ENCODE results near the gene COL3A1.

Gene COL3A1

DNA sequence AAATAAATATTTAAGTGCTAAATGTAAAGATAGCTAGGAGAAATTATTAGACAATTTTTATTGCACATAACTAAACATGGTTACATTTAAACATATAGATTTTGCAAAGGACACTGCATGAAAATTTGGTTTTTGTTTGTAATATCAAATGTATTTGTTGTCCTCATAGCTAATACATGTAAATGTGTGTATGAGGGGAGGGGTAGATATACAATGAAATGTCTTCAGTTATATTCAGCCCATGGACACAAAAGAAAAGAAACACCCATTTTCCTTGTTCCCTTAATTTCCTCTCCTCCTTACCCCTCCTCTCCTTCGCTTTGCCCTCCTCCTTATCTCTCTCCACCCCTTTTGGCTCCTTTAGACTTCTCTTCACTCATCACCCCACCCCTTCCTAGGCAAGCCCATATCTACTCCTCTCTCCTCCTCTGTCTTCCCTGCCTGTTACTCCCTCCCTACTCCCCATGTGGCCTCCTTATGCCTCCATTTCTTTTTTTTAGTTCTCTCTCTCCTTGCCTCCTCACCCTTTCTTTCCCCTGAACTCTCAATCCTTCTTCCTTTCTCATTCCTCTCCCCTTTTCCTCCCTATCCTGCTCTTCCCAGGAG lies 1.4 kb downstream of the COL3A1 start:
- in situ Hi-C loops (cut with HindIII; ENCODE audit: low sequenced_read_pairs): no loop called here

- in situ Hi-C loops (cut with HindIII; ENCODE audit: low sequenced_read_pairs): no loop called here
Observed at GRCh38 chr2:188976545-188977268, 2.5 kb downstream of the COL3A1 start.

- in situ Hi-C loops (cut with HindIII; ENCODE audit: low sequenced_read_pairs): no loop called here
Observed at GRCh38 chr2:188977317-188977716, 3.1 kb downstream of the COL3A1 start.

GRCh38 chr2:188978291-188979081 lies 4.3 kb downstream of the COL3A1 start:
- in situ Hi-C loops (cut with HindIII; ENCODE audit: low sequenced_read_pairs): no loop called here

- in situ Hi-C loops (cut with HindIII; ENCODE audit: low sequenced_read_pairs): no loop called here
Observed at GRCh38 chr2:188979187-188980114, 5.3 kb downstream of the COL3A1 start.

DNA sequence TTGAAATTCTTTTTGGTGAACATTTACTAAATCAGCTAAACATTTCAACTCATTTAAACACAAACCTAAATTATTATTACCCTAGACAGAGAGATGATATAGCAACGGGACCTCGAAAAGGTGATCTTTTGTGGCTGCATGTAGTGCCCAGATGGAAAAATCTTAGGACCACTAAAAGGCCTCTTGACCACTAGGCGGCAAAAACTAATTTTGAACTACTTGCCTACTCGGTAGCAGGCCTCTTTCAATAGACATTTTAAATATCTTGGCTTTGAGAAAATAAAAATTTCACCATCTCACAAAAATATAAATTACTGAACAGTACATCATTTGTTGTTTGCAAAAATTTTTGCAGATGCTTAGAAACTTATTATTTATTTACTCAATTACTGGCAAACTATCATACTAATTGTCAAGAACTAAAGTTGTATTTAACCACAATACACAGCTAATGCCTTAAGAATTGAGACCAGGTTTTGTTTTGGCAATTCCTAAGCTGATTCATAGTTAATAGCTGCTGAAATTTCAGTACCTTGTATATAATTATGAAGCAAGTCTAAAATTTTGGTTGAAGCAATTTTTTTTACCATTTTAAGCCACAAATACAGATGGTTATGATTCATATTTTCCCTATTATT lies 9.4 kb downstream of the COL3A1 start:
- in situ Hi-C loops (cut with HindIII; ENCODE audit: low sequenced_read_pairs): no loop called here

GRCh38 chr2:188984065-188984491 lies 9.9 kb downstream of the COL3A1 start:
- in situ Hi-C loops (cut with HindIII; ENCODE audit: low sequenced_read_pairs): no loop called here

DNA sequence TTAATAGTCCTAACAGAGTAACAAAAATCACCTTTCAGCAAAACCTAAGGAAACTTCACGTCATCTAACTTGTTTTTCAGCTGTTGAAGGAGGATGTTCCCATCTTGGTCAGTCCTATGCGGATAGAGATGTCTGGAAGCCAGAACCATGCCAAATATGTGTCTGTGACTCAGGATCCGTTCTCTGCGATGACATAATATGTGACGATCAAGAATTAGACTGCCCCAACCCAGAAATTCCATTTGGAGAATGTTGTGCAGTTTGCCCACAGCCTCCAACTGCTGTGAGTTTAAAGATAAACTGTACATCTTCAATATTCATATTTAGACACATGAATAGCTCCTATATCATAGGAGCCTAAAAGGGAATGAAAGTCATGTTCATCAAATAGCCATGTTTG lies 10.5 kb downstream of the COL3A1 start:
- in situ Hi-C loops (cut with HindIII; ENCODE audit: low sequenced_read_pairs): no loop called here

DNA sequence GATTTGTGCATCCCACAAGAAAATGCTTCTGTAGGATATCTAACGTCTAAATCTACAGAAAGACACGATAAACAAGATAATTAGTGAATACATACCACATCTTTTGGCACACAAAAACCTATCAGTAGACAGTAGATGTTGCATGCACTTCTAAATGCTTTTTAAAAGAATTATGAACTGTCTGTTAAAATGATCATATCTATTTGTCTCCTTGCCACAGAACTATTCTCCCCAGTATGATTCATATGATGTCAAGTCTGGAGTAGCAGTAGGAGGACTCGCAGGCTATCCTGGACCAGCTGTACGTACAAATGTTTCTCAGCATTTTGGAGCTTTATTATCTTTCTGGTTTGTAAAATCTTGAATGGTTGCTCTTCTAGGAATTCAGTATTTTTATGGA lies 12.7 kb downstream of the COL3A1 start:
- in situ Hi-C loops (cut with HindIII; ENCODE audit: low sequenced_read_pairs): no loop called here

- in situ Hi-C loops (cut with HindIII; ENCODE audit: low sequenced_read_pairs): no loop called here
Observed at GRCh38 chr2:188993247-188993646, 19.1 kb downstream of the COL3A1 start.

- in situ Hi-C loops (cut with HindIII; ENCODE audit: low sequenced_read_pairs): no loop called here
Observed at GRCh38 chr2:188997263-188997662, 23.1 kb downstream of the COL3A1 start.

DNA sequence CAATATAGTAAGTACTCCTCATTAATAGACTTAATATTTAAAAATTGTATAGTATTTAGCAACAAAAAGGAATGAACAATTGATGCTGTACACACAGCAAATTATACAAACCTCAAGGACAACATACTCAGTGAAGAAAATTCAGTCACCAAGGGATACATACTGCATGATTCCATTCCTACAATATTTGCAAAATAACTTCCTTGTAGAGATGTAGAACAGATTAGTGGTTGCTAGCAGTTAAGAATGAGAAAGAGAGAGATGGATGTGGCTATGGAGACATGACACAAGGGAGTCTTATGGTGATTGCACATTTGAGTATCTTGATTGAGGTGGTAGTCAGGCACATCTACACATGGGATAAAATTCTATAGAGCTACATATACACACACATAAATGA lies 26.0 kb downstream of the COL3A1 start:
- in situ Hi-C loops (cut with HindIII; ENCODE audit: low sequenced_read_pairs): no loop called here

DNA sequence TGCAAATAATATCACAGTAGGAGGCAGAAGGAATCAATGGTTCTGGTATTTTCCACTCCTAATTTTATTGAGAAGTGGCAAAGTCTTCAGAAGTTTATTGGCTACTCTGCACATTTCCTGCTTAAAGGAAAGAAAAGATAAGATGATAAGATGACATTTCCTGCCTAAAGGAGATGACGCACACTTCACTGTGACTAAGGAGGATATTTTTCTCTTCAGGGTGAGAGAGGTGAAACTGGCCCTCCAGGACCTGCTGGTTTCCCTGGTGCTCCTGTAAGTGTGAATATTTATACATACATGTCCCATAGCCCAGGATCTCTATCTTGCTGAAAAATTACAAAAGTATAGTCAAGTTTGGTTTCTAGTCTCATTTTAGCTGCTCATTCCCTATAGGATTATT lies 27.9 kb downstream of the COL3A1 start:
- in situ Hi-C loops (cut with HindIII; ENCODE audit: low sequenced_read_pairs): no loop called here

DNA sequence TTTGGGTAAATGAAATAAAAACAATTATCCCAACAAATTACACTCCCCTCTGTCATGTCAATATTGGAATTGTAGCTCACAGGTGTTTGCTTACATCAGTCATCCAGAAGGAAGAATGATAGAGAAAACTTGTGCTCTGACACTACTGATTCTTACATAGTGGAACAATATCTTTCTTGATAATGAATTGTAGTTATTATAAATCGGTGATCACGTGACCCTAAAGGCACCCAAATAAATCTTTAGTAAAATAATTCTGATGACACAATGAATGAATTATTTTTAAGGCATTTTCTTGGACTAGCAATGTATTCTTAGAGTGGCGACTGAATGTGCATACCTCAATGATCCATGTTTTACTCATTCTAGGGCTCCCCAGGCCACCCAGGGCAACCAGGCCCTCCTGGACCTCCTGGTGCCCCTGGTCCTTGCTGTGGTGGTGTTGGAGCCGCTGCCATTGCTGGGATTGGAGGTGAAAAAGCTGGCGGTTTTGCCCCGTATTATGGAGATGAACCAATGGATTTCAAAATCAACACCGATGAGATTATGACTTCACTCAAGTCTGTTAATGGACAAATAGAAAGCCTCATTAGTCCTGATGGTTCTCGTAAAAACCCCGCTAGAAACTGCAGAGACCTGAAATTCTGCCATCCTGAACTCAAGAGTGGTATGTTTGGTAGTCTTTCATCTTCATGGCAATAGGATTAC lies 34.5 kb downstream of the COL3A1 start:
- in situ Hi-C loops (cut with HindIII; ENCODE audit: low sequenced_read_pairs): no loop called here

DNA sequence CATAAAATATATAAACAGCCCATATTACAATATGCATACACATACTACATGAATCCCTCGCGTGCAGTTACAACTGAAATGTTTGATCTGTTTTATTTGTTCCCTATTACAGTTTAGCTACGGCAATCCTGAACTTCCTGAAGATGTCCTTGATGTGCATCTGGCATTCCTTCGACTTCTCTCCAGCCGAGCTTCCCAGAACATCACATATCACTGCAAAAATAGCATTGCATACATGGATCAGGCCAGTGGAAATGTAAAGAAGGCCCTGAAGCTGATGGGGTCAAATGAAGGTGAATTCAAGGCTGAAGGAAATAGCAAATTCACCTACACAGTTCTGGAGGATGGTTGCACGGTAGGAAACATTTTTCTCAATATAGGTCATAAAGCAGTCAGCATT lies 36.4 kb downstream of the COL3A1 start:
- in situ Hi-C loops (cut with HindIII; ENCODE audit: low sequenced_read_pairs): no loop called here

DNA sequence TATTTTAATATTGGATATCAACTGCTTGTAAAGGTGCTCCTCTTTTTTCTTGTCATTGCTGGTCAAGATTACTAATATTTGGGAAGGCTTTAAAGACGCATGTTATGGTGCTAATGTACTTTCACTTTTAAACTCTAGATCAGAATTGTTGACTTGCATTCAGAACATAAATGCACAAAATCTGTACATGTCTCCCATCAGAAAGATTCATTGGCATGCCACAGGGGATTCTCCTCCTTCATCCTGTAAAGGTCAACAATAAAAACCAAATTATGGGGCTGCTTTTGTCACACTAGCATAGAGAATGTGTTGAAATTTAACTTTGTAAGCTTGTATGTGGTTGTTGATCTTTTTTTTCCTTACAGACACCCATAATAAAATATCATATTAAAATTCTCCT lies 38.2 kb downstream of the COL3A1 start:
- in situ Hi-C loops (cut with HindIII; ENCODE audit: low sequenced_read_pairs): no loop called here

- in situ Hi-C loops (cut with HindIII; ENCODE audit: low sequenced_read_pairs): no loop called here
Observed at GRCh38 chr2:189013031-189013430, 38.9 kb downstream of the COL3A1 start.

DNA sequence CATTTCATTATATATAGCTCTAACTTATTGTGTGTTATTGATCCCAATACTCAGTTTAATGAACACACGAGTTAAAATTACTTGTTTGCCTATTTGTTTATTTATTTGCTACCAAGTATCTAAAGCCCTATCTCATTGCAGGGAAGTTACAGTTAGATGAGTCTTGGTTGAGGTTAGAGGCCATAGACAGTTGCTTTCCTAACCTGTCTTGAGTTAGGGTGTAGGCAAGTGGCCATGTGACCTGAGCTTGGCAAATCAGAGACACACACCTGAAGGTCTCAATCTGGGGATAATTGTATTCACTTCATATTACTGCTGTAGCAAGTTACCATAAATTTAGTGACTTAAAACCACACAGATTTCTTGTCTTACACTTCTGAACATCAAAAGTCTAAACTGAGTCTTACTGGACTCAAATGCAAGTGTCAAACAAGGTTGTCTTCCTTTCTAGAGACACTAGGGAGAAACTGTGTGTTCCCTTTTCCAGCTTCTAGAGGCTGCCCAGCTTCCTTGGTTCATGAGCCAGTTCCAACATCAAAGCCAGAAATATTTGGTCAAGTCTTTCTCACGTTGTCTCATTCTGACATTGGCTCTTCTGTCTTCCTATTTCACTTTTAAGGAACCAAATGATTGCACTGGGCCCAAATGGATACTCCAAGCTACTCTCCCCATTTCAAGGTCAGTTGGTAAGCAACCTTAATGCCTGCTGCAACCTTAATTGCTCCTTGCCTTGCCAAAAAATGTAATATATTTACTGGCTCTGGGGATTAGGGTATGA lies 39.7 kb downstream of the COL3A1 start:
- in situ Hi-C loops (cut with HindIII; ENCODE audit: low sequenced_read_pairs): no loop called here

Data from endothelial cell of hepatic sinusoid (primary cell).